GM18526 (cell line): ENCODE data around the gene ZNF578.

Source experiments
- POLR2A ChIP-seq: IDR thresholded peaks from 3 replicates; pipeline ENCODE4 v1.6.1; 2011; ENCODE audit not compliant: insufficient read length; ENCODE audit errors: extremely low read depth

Gene ZNF578

GRCh38 chr19:52518646-52519045 is 65.3 kb downstream of the ZNF578 start:
- no peak for TF ChIP-seq POLR2A

GRCh38 chr19:52520013-52520412 is 66.7 kb downstream of the ZNF578 start:
- TF ChIP-seq POLR2A: no peak

- no peak for TF ChIP-seq POLR2A
These were observed 69.2 kb downstream of the ZNF578 start for GRCh38 chr19:52522551-52522950.

- no peak for TF ChIP-seq POLR2A
These were observed 70.7 kb downstream of the ZNF578 start for GRCh38 chr19:52524086-52524485.

GRCh38 chr19:52527134-52527955 is 74.0 kb downstream of the ZNF578 start, which contains the start of gene ZNF808:
ZNF808 (plus strand) TSS chr19:52527668; CDS start chr19:52543285, 15,617 bp downstream.
- peak; percentile 76 for TF ChIP-seq POLR2A

GRCh38 chr19:52527956-52528351 is 74.6 kb downstream of the ZNF578 start:
- TF ChIP-seq POLR2A: no peak

GRCh38 chr19:52532480-52532879 is 79.1 kb downstream of the ZNF578 start:
- no peak for TF ChIP-seq POLR2A

DNA sequence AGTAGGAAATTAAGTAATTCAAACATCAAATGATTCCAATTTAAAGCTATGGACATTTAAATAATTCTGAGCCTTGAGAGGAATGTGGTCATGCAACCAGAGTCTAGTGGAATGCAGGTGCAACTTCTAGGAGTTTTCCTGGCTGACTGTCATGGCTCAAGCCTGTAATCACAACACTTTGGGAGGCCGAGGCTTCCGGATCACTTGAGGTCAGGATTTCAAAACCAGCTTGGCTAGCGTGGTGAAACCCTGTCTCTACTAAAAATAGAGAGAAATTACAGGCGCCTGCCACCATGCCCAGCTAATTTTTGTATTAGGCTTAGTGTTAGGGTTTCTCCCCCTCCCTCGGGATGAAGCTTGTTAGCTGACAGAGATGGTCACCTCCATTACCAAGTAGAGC is 80.5 kb downstream of the ZNF578 start:
- no peak for TF ChIP-seq POLR2A

- TF ChIP-seq POLR2A: peak; percentile 79
These were observed 82.6 kb downstream of the ZNF578 start for GRCh38 chr19:52535771-52536447.

DNA sequence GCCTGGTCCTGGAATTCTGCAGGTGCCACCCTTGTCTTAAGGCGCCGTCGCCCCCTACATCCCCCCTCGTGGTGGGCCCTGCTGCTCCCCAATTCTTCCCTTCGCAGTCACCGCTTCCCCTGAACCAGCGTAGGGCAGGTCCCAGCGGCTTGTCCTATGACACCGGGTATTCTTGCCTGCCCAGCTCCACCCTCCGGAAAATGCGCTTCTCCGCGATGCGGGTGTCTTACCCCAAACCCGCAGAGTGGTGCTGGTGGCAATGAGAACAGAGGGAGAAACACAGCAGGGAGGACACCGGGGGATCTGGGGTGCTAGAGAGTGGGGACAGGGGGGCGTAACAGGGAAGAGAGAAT is 83.1 kb downstream of the ZNF578 start:
- TF ChIP-seq POLR2A: no peak

DNA sequence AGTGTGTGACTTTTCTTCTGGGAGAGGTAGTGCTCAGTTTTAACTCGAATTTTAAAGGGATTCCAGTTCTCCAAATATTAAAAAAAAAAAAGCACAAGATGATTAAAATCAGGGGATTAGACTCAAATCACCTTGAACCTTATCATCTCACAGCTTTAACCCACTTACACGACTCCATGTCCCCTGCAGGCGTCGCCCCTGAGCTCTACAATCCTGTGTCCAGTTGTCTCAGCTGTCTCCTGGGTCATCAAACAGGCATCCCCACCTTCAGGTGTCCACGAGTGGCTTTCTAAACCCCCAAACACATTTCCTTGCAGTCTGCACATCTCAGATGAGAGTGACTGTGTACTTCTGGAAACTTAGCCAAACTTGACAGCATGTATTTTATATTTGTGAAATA is 88.3 kb downstream of the ZNF578 start:
- no peak for TF ChIP-seq POLR2A

DNA sequence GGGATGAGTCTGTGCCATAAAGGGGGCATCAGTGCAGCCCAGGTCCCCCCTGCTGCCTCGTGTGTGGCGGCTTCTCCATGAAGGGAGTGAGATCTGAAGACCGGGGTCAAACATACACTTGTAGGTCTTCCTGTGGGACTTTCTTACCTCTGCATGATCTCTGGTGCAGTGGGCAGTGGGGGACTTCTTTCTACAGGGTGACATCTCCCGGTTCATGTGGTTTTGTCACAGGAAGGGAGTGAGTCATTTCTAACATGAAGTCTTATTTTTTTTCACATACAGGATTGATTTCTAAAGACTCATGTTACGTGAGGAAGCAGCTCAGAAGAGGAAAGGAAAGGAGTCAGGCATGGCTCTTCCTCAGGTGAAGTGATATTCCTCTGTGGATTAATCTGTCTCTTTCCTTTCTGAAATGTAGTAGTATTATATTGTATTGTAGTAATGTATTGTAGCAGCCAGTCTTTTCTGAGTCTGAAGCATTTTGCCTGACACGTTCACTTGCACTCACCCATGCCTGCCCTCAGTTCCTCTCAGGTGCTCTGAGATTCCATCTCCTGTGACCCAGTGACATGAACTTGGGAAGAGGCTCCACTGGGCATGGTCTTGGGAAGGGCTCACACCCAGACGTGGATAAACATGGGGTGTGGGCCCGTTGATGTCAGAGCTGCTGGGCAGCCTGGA is 89.8 kb downstream of the ZNF578 start:
- TF ChIP-seq POLR2A: no peak

GRCh38 chr19:52554216-52554971 is 101.0 kb downstream of the ZNF578 start:
- no peak for TF ChIP-seq POLR2A

DNA sequence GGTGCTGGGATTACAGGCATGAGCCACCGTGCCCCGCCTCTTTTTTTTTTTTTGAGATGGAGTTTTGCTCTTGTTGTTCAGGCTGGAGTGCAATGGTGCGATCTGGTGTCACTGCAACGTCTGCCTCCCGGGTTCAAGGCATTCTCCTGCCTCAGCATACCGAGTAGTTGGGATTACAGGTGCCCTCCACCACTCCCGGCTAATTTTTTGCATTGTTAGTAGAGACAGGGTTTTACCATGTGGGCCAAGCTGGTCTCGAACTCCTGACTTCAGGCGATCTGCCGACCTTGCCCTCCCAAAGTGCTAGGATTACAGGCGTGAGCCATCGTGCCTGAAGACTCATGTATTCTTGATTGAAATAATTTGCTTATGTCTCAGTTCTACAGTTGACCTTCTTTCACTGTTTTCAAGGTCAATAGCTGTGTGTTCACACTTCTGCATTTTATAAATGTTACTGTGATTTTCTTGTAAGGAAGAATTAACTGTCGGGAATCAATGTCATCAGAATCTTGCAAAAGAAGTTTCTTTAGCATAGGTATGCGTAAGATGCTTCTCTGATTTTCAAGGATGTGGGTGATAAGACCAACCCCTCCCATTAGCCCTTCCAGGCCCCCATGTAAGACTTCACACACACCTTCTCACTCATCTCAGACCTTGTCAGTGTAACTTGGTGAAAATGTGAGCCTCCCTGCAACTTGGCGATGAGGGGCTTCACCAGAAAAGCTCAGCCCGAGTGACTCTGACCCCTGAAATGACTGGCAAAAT is 104.1 kb downstream of the ZNF578 start:
- no peak for TF ChIP-seq POLR2A
